Peyer's patch (tissue), 4 donors: ENCODE data around the gene RMRP. TPM values are rescaled to one million over a fixed set of nuclear protein-coding genes. Genes with fewer than 3 reads are reported as not detected.

ENCODE experiments used
- DNase-seq, 3 donors: peaks; one replicate each; pipeline ENCODE4 v3.0.0-alpha.2; 2017 to 2019
- H3K27ac ChIP-seq, 4 donors: fragments of 200-600 bp; sonication (generic); one replicate each; pipeline ENCODE4 v1.5.1; 2016 to 2019
- H3K27me3 ChIP-seq, 2 donors: fragments of 200-600 bp; sonication (generic); one replicate each; pipeline ENCODE4 v1.5.1; 2019
- H3K36me3 ChIP-seq, 3 donors: fragments of 200-600 bp; sonication (generic); one replicate each; pipeline ENCODE4 v1.5.1; 2016 to 2019
- H3K4me1 ChIP-seq, 4 donors: fragments of 200-600 bp; sonication (generic); one replicate each; pipeline ENCODE4 v1.5.1; 2016 to 2019
- H3K4me3 ChIP-seq, 4 donors: fragments of 200-600 bp; sonication (generic); 1 replicate in 3 of 4; 2 replicates in 1 of 4; pipeline ENCODE4 v1.5.1; 2016 to 2019; ENCODE audit warnings: mild to moderate bottlenecking in 1 of 4
- H3K9me3 ChIP-seq, 4 donors: fragments of 200-600 bp; sonication (generic); one replicate each; pipeline ENCODE4 v1.5.1; 2016 to 2019; ENCODE audit warnings: mild to moderate bottlenecking in 1 of 4
- CTCF ChIP-seq, 6 experiments: fragments of 450-650 bp in 4 of 6; fragments of 200-600 bp in 2 of 6; sonication (generic) in 1 of 6; IDR thresholded peaks; one replicate each; pipeline ENCODE4 v1.5.1; 2017 to 2019; ENCODE audit warnings: antibody characterized with exemption in 6 of 6, mild to moderate bottlenecking in 3 of 6, moderate library complexity in 1 of 6
- POLR2A ChIP-seq, 2 donors: fragments of 450-650 bp; IDR thresholded peaks; one replicate each; pipeline ENCODE4 v1.5.1; 2017; ENCODE audit warnings: antibody characterized with exemption in 2 of 2, mild to moderate bottlenecking in 2 of 2, moderate library complexity in 2 of 2
- total RNA-seq, 4 donors: library from RNA; depleted of rRNA; stranded (reverse); fragments of >200 nt; gene quantifications; one replicate each; pipeline ENCODE4 v1.1.0, GENCODE V29; 2016

Gene RMRP
- total RNA-seq, 4 donors from 2014 or later, result 1,673 to 3,824 (median 2,659) TPM; not detected in 1

- Histone ChIP-seq H3K9me3 (no peaks in the 10 kb centered on the region), H3K36me3 (no peaks in the 10 kb centered on the region), H3K27ac (no peak overlapping the region), H3K4me1 (peaks cover 0 to 14% (median 5%) of the 10 kb centered on the region in 4 donors), H3K27me3 (no peaks in the 10 kb centered on the region), H3K4me3 (no peak overlapping the region)
- TF ChIP-seq CTCF (IDR thresholded peaks at IDR 0.05) (no peak), POLR2A (IDR thresholded peaks at IDR 0.05) (no peak)
- DNase-seq, result no peak
Observed at GRCh38 chr9:35667939-35668338, 10.1 kb upstream of the RMRP start.

GRCh38 chr9:35666549-35666948, 8.7 kb upstream of the RMRP start:
- no peak overlapping the region for H3K4me3 ChIP-seq
- no peaks in the 10 kb centered on the region for H3K9me3 ChIP-seq
- no peaks in the 10 kb centered on the region for H3K36me3 ChIP-seq
- no peak for DNase-seq
- no peak overlapping the region for H3K27ac ChIP-seq
- H3K27me3 ChIP-seq, result no peaks in the 10 kb centered on the region
- TF ChIP-seq POLR2A (IDR thresholded peaks at IDR 0.05) (no peak), CTCF (IDR thresholded peaks at IDR 0.05) (no peak)
- peaks cover 0 to 23% (median 5%) of the 10 kb centered on the region in 4 donors for H3K4me1 ChIP-seq

- Histone ChIP-seq H3K27me3 (no peaks in the 10 kb centered on the region), H3K9me3 (no peaks in the 10 kb centered on the region), H3K4me1 (peaks cover 0 to 29% (median 5%) of the 10 kb centered on the region in 4 donors), H3K36me3 (no peaks in the 10 kb centered on the region), H3K27ac (no peak overlapping the region), H3K4me3 (no peak overlapping the region)
- DNase-seq, result no peak
- TF ChIP-seq CTCF (IDR thresholded peaks at IDR 0.05), result no peak
- no peak for TF ChIP-seq POLR2A (IDR thresholded peaks at IDR 0.05)
Observed at GRCh38 chr9:35666045-35666444, 8.2 kb upstream of the RMRP start.

GRCh38 chr9:35665471-35665818, 7.6 kb upstream of the RMRP start:
- Histone ChIP-seq H3K9me3 (no peaks in the 10 kb centered on the region), H3K27me3 (no peaks in the 10 kb centered on the region), H3K4me1 (peaks cover 0 to 35% (median 5%) of the 10 kb centered on the region in 4 donors), H3K27ac (peak overlapping the region; percentile 64 to 75 (median 66)), H3K4me3 (peak overlapping the region; percentile 43 to 62 (median 58)), H3K36me3 (peaks cover 0 to 4% (median 0%) of the 10 kb centered on the region in 3 donors)
- no peak for DNase-seq
- no peak for TF ChIP-seq POLR2A (IDR thresholded peaks at IDR 0.05)
- no peak for TF ChIP-seq CTCF (IDR thresholded peaks at IDR 0.05)

- peaks cover 0 to 33% (median 5%) of the 10 kb centered on the region in 4 donors for H3K4me1 ChIP-seq
- peak within 1 kb of the TSS; percentile 64 to 75 (median 66) for H3K27ac ChIP-seq
- peak within 1 kb of the TSS; percentile 43 to 62 (median 58) for H3K4me3 ChIP-seq
- H3K27me3 ChIP-seq, result no peaks in the 10 kb centered on the region
- peak; percentile 64 to 91 (median 90) for DNase-seq
- H3K36me3 ChIP-seq, result peaks cover 0 to 6% (median 0%) of the 10 kb centered on the region in 3 donors
- no peaks in the 10 kb centered on the region for H3K9me3 ChIP-seq
- peak in 1 of 2 donors; percentile 27 for TF ChIP-seq POLR2A (IDR thresholded peaks at IDR 0.05)
- peak in 1 of 6 experiments; percentile 26 for TF ChIP-seq CTCF (IDR thresholded peaks at IDR 0.05)
Observed at GRCh38 chr9:35664531-35665470, 7.0 kb upstream of the RMRP start, which contains the start of gene ARHGEF39. Gene ARHGEF39, minus strand, starts transcription at chr9:35665195. Its CDS starts 26 bp downstream, at chr9:35665169.
